GM19238 (cell line): ENCODE measurements around the gene TNS2.
"Not testable (repeated sequence)": the region's sequence is repeated elsewhere in the genome, so short reads cannot be mapped to it uniquely, and the experiment has no call there.

Experiments used
- DNase-seq: peaks from one replicate; pipeline ENCODE4 v3.0.0; 2011; ENCODE audit warnings: low spot score; ENCODE audit not compliant: insufficient read length

TNS2 gene, protein sequence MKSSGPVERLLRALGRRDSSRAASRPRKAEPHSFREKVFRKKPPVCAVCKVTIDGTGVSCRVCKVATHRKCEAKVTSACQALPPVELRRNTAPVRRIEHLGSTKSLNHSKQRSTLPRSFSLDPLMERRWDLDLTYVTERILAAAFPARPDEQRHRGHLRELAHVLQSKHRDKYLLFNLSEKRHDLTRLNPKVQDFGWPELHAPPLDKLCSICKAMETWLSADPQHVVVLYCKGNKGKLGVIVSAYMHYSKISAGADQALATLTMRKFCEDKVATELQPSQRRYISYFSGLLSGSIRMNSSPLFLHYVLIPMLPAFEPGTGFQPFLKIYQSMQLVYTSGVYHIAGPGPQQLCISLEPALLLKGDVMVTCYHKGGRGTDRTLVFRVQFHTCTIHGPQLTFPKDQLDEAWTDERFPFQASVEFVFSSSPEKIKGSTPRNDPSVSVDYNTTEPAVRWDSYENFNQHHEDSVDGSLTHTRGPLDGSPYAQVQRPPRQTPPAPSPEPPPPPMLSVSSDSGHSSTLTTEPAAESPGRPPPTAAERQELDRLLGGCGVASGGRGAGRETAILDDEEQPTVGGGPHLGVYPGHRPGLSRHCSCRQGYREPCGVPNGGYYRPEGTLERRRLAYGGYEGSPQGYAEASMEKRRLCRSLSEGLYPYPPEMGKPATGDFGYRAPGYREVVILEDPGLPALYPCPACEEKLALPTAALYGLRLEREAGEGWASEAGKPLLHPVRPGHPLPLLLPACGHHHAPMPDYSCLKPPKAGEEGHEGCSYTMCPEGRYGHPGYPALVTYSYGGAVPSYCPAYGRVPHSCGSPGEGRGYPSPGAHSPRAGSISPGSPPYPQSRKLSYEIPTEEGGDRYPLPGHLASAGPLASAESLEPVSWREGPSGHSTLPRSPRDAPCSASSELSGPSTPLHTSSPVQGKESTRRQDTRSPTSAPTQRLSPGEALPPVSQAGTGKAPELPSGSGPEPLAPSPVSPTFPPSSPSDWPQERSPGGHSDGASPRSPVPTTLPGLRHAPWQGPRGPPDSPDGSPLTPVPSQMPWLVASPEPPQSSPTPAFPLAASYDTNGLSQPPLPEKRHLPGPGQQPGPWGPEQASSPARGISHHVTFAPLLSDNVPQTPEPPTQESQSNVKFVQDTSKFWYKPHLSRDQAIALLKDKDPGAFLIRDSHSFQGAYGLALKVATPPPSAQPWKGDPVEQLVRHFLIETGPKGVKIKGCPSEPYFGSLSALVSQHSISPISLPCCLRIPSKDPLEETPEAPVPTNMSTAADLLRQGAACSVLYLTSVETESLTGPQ (N-terminal part only)

DNA sequence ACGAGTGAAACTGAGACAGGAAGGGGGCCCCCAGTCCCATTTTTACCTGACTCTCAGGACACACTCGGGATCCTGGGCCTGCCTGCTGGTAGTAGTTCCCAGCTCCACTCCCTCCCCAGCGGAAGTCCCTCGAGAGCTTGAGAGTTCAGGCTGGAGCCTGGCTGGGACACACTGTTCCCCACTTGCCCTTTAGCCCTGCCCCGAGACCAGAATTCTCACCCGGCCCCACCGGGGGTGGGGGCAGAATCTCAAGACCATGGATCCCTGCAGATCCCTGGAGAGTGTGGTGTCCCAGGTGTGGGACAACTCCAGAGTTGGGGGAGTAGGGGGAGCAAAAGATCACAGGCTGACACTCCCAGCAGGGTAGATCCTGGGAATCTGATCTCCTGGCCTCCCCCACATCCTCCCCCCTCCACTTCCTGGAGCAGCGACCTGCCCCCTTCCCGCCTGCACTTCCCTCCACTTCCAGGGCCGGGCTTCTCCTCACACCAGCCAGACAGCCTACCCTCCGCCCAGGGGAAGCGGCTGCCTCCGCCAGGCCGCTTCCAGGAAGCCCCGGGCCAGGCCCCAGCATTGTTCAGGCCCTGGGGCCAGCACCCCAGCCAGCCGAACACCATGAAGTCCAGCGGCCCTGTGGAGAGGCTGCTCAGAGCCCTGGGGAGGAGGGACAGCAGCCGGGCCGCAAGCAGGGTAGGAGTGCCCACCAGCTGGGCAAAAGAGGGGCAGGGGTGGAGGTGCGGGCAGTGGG lies at the start of gene TNS2:
TNS2 (plus strand) TSS at position 495 of the 748 bp plus-strand sequence; CDS start at position 616, 121 bp downstream.
- no peak for DNase-seq

DNA sequence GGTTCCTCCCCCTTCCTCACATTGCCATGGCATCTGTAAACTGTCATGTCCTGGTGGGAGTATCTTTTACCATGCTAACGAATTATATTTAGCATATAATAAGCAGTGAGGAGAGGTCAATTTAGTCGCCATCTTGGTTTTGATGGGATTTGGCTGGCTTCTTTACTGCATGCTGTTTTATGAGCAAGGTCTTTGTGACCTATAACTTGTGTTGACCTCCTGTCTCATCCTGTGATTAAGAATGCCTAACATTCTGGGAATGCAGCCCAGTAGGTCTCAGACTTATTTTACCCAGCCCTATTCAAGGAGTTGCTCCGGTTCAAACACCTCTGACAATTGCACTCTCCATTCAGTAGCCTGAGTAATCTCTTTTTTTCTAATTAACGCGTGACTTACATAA lies 45.7 kb upstream of the TNS2 start:
- DNase-seq = no peak

DNA sequence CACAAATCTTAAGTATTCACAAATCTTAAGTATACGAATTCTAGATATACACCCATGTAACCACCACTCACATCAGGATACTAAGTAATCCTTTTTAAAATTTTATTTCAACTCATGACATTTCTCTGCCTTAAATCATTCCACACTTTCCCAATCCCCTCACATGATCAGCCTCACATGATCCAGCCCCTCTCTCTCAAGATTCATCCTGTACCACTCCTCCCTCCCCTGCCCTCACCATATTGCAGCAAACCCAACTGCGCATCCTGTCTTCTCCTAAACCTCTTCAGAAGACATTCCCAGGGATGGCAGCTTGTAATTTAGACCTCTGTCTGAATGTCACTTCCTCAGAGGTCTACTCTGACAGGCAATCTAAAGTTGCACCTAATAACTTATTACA lies 45.3 kb upstream of the TNS2 start:
- no peak for DNase-seq

DNA sequence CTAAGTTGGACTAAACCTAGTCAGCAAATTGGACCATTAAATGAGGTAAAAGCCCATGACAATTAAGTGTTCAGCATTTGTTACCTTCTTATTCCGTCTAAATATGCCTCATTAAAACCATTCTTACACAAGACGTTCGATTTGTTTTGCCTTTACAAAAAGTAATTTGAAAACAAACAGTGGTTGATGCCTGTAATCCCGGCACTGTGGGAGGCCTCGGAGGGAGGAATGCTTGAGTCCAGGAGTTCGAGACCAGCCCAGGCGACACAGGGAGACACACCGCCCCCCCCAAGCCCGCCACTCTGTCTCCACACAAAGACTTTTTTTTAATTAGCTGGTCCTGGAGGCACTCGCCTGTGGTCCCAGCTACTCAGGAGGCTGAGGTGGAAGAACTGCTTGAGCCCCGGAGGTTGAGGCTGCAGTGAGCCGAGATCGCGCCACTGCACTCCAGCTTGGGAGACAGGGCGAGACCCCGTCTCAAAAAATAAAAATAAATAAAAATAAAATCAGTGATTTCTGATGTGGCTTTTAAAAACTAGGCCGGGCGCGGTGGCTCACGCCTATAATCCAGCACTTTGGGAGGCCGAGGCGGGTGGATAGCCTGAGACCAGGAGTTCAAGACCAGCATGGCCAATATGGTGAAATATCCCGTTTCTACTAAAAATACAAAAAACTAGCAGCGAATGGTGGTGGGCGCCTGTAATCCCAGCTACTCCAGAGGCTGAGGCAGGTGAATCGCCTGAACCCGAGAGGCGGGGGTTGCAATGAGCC lies 44.5 kb upstream of the TNS2 start:
- DNase-seq = no peak

DNA sequence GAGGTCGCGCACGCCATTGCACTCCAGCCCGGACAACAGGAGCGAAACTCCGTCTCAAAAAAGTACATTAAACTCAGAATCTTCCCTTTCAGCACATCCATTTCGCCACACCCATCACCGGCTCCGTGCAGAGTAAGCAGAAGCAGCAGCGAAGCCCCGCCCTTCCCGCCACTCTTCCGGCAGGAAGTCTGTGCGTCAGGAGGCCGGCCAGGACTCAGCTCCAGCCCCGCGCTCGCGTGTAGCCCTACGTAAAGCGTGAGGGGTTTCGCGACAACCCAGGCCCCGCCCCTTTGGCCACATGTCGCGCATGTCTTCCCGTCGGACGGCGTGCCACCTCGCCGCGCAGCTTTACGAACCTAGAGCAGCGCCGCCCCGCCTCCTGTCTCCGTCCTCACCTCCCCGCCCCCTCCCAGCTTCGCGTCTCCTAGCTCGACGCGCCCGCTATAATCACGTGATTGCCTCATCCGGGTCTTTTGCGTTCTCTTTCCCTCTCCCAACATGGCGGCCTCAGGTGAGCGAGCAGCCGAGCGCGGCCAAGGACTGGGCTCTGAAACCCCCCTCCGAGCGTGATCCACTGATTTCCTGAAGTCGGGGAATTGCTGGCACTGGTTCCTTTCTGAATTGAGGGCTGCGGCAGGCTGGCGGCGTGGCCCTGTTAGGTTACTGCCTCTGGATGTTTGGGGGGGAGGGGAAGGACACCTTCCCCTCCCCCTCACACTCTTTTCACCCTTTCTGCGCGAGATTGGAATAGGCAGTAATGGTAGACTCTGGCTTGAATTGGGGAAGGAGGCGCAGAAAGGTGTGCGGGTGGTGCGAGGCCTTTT lies 43.7 kb upstream of the TNS2 start, which contains the start of gene EIF4B:
EIF4B (plus strand) TSS at position 471 of the 824 bp plus-strand sequence; CDS start at position 499, 28 bp downstream.
- peak; percentile 94 for DNase-seq

DNA sequence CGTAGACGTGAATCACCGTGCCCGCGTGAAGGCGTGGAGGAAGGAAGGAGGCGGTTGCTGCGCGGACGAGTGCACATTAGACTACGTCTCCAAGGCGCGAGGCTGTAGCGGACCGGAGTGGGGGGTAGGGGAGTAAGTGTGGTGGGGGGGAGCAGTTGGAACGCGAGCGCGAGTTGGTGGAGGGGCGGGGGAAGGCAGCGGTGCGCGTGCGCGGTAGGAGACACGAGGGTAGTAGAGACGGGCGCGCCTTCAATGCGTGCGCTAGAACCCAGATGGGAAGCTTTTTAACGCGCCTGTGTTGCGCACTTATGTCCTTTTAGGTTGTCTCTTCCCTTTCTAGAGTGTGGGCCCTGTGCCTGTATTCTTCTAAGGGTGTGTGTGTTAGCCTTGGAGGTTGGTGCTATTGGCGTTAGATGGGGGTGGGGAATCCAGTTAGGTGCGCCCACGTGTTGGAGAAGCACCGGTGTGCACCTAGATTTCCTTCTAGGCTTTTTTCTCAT lies 43.0 kb upstream of the TNS2 start:
- peak; percentile 61 for DNase-seq

DNA sequence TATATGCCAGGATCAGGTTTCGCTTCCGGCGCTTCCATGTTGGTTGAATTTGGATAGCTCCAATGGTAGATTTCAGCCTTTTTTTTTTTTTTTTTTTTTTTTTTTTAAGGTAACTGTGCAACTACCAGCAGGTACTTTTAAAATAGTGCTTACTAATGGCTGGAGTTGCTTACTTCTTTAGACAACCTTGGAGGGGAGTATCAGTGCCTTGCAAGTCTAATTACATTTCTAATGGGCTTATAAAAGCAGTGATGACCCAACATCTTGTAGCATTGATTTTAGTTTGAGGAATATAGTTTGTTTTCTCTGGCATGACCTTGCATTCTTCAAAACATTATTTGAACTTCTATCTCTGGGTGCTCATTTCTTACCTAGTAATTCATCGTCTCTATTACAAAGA lies 42.5 kb upstream of the TNS2 start:
- DNase-seq = no peak

DNA sequence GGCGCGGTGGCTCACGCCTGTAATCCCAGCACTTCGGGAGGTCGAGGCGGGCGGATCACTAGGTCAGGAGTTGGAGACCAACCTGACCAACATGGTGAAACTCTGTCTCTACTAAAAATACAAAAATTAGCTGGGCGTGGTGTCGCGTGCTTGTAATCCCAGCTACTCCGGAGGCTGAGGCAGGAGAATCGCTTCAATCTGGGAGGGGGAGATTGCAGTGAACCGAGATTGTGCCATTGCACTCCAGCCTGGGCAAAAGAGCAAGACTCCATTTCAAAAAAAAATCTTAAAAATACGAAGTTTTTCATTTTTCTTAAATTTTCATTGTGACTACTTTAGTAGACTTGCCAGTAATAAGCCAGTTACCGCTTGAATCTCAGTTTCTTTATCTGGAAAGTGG lies 41.1 kb upstream of the TNS2 start:
- not testable (repeated sequence) for DNase-seq

DNA sequence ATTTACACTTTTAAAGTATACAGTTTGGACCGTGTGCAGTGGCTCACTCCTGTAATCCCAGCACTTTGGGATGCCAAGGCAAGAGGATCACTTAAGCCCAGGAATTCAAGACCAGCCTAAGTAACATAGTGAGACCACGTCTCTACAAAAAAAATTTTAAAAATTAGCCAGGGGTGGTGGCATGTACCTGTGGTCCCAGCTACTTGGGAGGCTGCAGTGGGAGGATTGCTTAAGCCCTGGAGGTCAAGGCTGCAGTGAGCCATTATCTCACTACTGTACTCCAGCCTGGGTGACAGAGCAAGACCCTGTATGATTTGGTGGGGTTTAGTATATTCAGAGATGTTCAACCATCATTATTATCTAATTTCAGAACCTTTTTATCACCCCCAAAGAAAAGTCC lies 38.9 kb upstream of the TNS2 start:
- DNase-seq = no peak

DNA sequence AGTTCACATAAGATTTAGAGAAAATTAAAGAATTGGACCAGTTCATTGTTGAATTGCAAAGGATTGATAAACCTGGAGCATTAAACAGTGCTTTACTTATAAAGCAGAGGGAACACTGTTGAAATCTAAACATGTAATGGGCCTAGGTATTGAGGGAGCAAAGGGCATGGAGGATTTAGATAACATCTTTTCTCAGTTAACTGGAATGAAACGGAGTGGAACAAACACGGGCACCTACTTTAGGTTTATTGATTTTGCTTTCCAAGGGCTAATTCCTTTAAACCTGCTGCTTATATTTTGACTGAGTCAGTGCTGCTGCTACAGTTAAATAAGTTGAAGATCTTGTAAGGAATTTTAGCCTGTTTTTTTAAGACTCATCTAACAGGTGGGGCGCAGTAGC lies 38.0 kb upstream of the TNS2 start:
- DNase-seq = no peak

DNA sequence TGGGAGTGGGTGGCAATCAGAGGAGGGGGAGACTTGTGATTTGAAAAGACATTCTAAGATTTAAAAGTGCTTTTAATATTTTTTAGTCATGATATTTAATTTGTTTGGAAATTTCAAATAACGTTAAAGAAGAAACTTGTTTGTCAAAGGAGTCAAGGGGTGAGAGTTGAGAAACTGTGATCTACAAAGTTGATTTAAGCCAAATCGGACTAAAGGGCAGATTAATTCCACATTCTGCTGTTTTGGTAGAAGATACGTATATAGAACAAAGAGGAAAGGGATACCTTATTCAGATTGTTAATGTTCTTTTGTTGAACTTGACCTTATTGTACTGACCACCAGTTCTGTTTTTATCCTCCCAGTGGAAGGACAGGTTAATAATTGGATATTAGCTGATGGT lies 36.9 kb upstream of the TNS2 start:
- DNase-seq = no peak

DNA sequence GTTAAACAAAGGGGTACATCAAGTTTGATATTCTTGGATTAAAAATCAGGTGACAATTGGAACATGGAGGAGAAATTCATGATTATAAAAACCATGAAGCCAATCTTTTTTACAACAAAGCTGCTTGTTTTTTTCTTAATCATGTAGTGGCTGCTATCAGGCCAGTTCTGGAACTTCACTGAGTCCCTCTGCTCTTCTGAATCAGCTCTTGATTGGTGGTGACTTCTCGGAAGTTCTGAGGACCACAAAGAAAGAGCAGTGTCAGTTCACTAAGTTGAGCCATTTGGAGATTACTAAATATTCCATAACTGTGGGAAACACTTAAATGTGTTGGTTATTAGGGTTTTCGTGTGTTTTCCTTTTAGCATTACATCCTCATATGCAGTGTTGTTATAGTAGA lies 35.2 kb upstream of the TNS2 start:
- DNase-seq = no peak

DNA sequence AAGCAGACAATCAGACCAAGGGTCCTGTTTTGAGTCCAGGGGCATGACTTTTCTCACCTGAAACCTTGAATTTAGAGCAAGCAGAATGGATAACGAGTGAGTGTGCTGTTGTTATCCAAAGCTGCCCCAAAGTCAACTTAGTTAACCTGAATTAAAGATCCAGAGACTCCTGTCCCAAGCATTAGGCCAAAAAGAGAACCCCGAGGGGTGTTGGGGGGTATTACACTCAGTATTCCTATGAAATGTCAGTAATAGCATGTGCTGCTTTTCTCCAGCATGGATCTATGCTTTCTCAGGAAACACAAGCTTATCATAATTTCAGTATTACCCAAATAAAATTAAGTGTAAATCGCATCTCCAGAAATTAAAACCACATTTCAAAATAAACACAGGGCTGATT lies 24.6 kb upstream of the TNS2 start:
- no peak for DNase-seq

DNA sequence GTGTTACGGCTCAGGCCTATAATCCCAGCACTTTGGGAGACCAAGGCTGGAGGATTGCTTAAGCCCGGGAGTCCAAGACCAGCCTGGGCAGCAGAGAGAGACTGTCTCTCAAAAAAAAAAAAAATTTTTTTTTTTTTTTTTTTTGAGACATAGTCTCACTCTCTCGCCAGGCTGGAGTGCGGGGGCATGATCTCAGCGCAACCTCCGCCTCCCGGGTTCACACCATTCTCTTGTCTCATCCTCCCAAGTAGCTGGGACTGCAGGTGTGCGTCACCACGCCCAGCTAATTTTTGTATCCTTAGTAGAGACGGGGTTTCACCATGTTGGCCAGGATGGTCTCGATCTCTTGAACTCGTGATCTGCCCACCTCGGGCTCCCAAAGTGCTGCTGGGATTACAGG lies 22.9 kb upstream of the TNS2 start:
- not testable (repeated sequence) for DNase-seq

DNA sequence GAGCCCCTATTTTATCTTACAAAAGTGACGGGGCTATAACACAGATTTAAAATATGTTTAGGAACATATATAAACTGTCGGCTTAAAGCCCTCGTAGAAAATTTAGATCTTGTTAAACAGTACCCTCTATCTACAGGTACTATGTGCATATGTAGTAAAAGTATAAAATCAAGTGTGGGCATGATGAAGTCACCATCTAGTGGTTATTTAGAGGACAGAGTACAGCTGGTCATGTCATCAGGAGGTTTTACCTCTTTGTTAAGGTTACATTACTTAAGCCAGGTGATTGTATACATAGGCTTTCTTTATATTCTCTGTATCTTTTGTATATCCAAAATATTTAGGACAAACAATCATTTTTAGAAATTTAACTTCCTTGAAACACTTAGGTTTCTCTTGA lies 18.2 kb upstream of the TNS2 start:
- no peak for DNase-seq

DNA sequence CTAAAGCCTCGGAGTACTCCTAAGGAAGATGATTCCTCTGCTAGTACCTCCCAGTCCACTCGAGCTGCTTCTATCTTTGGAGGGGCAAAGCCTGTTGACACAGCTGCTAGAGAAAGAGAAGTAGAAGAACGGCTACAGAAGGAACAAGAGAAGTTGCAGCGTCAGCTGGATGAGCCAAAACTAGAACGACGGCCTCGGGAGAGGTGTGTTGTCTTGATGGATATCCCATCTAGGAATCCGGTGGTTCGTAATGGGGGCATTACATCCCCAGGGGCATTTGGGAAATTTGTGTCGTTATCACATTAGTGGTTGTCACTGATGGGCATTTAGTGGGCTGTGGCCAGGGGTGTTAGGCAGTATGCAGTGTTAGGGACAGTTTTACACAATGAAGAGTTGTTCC lies 16.0 kb upstream of the TNS2 start:
- DNase-seq = not testable (repeated sequence)

DNA sequence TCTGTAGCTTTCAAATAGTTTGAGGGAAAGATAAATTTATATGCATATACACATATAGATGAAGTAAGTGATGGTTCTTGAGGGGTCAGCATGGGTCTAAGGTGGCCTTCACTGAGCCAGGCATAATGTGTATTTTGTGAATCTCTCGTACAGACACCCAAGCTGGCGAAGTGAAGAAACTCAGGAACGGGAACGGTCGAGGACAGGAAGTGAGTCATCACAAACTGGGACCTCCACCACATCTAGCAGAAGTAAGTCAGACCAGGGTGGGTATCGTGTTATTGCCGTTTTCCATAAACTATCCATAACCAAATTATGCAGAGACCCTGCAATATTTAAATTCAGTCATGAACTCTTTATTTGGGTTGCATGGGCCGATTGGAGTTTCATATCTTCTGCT lies 15.4 kb upstream of the TNS2 start:
- DNase-seq = no peak

DNA sequence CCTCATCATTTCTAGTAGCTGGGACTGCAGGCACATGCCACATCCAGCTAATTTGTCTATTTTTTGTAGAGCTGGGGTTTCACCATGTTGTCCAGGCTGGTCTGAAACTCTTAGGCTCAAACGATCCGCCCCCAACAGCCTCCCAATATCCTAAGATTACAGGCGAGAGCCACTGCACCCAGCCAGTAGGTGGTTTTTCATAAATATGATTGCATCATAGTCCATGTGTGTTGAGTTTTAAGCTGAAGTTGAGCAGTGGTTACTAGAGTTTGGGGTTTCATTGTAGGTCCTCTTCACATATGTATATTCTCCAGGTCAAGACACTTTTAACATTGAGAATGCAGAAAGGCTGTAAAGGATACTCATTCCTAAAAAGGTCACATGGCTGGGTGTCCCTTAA lies 13.1 kb upstream of the TNS2 start:
- no peak for DNase-seq

DNA sequence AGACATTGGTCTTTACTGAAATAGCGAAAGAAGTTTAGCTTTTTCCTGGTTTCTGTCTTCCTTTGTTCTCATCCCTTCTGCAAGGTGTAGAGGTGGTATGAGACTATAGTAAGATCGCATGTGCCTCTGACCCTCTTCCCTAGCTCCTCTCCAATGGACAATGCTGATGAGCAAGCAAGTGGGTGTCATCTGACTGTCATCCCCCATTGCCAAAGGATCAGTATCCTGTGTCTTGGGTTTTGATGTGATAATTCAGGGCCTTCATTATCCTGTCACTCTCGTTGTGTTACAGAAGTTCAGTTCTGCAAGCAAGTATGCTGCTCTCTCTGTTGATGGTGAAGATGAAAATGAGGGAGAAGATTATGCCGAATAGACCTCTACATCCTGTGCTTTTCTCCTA lies 10.0 kb upstream of the TNS2 start:
- DNase-seq = no peak
